ENCODE data around the gene SZT2. TPM values are rescaled to one million over a fixed set of nuclear protein-coding genes. Genes with fewer than 3 reads are reported as not detected.
"Not testable (repeated sequence)": the region's sequence is repeated elsewhere in the genome, so short reads cannot be mapped to it uniquely, and the experiment has no call there.

SZT2 gene
- total RNA-seq, 2 donors from 2014 or later, result 30.3 to 76.9 TPM

- intact Hi-C loops (cut with DNase I), result loop anchor here (5.0 kb wide), 1 partner anchor 131 kb away; no protein-coding TSS in a partner anchor
- Histone ChIP-seq H3K36me3 (peaks cover 7 to 13% of the 10 kb centered on the region in 2 donors), H3K27ac (peak overlapping the region; percentile 89 to 91), H3K9me3 (no peaks in the 10 kb centered on the region), H3K4me1 (replicated peaks) (peaks cover 22% of the 10 kb centered on the region), H3K27me3 (replicated peaks; ENCODE audit: insufficient read depth) (no peaks in the 10 kb centered on the region), H3K4me3 (peak overlapping the region; percentile 62 to 66)
- TF ChIP-seq CTCF (IDR thresholded peaks at IDR 0.05) (no peak), POLR2A (IDR thresholded peaks at IDR 0.05) (no peak), POLR2AphosphoS5 (IDR thresholded peaks at IDR 0.05) (no peak)
- 16% methylated on average over 6 of the region's 6 CpGs for WGBS
- no peak for DNase-seq (ENCODE audit: low spot score)
Measured at GRCh38 chr1:43368646-43369020, 21.1 kb upstream of the SZT2 start.

GRCh38 chr1:43369779-43370178 lies 19.9 kb upstream of the SZT2 start:
- DNase-seq (ENCODE audit: low spot score); H3K4me3 ChIP-seq; H3K36me3 ChIP-seq; H3K27ac ChIP-seq; H3K9me3 ChIP-seq; H3K27me3 ChIP-seq (replicated peaks; ENCODE audit: insufficient read depth): not testable (repeated sequence)
- peaks cover 22% of the 10 kb centered on the region for H3K4me1 ChIP-seq (replicated peaks)
- intact Hi-C loops (cut with DNase I), result loop anchor here (5.0 kb wide), 1 partner anchor 132 kb away; no protein-coding TSS in a partner anchor
- 93% methylated on average over 6 of the region's 6 CpGs for WGBS

DNA sequence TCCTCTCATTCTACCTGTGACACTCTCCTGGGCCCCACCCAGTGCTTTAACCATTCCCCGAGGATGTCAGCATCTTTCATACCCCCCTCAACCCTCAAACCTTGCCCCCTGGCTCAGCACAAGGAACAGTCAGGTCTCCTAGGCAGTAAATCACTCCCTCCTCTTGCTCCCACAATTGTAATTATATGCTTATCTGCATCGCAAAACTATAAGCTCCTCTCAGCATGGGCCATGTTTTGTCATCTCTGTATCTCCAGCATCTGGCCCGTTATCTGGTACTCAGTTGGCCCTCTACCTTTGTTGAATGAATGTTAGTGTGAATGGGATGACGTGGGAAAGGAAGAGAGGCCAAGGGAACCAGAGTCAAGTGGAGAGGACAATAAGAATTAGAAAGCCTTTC lies 19.1 kb upstream of the SZT2 start:
- H3K4me1 ChIP-seq (replicated peaks), result peaks cover 18% of the 10 kb centered on the region
- H3K27me3 ChIP-seq (replicated peaks; ENCODE audit: insufficient read depth), result no peaks in the 10 kb centered on the region

DNA sequence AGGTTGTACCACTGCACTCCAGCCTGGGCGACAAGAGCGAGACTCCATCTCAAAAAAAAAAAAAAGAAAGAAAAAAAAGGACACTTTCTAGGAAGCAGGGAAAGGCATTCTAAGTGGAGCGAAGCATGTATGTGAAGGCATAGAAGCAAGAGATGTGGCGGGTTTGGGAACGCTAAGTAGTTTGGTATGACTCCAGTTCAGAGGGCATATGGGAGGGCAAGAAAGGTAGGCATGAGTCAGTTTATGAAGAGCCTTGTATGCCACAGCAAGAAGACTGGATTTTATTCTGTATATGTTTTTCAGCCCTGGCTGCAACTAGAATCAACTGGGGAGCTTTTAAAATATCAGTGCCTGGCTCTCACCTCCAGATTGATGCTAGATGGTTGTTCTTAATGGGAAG lies 17.5 kb upstream of the SZT2 start:
- TF ChIP-seq CTCF (IDR thresholded peaks at IDR 0.05), result no peak
- TF ChIP-seq POLR2A (IDR thresholded peaks at IDR 0.05), result no peak
- no peak for TF ChIP-seq POLR2AphosphoS5 (IDR thresholded peaks at IDR 0.05)
- no peak overlapping the region for H3K27ac ChIP-seq
- intact Hi-C loops (cut with DNase I), result no loop called here
- H3K9me3 ChIP-seq, result no peaks in the 10 kb centered on the region
- H3K36me3 ChIP-seq, result no peaks in the 10 kb centered on the region
- no peak overlapping the region for H3K4me3 ChIP-seq
- DNase-seq (ENCODE audit: low spot score), result no peak
- H3K27me3 ChIP-seq (replicated peaks; ENCODE audit: insufficient read depth), result no peaks in the 10 kb centered on the region
- H3K4me1 ChIP-seq (replicated peaks), result peaks cover 7% of the 10 kb centered on the region
- 96% methylated on average over 5 of the region's 5 CpGs for whole genome bisulfite sequencing

More for the DNA sequence above, 19.1 kb upstream of the SZT2 start:
- TF ChIP-seq CTCF (IDR thresholded peaks at IDR 0.05), result no peak
- TF ChIP-seq POLR2A (IDR thresholded peaks at IDR 0.05), result no peak
- no peak for TF ChIP-seq POLR2AphosphoS5 (IDR thresholded peaks at IDR 0.05)
- Histone ChIP-seq H3K4me3 (no peak overlapping the region), H3K27ac (no peak overlapping the region), H3K9me3 (no peaks in the 10 kb centered on the region), H3K36me3 (no peaks in the 10 kb centered on the region)
- intact Hi-C loops (cut with DNase I), result no loop called here
- DNase-seq (ENCODE audit: low spot score), result no peak
- 61% methylated on average over 4 of the region's 4 CpGs for WGBS

GRCh38 chr1:43373066-43373940 lies 16.4 kb upstream of the SZT2 start:
- intact Hi-C loops (cut with DNase I), result no loop called here
- 53% methylated on average over 4 of the region's 4 CpGs for WGBS
- H3K9me3 ChIP-seq, result no peaks in the 10 kb centered on the region
- no peak overlapping the region for H3K4me3 ChIP-seq
- no peak for TF ChIP-seq POLR2A (IDR thresholded peaks at IDR 0.05)
- TF ChIP-seq CTCF (IDR thresholded peaks at IDR 0.05), result no peak
- TF ChIP-seq POLR2AphosphoS5 (IDR thresholded peaks at IDR 0.05), result no peak
- DNase-seq (ENCODE audit: low spot score), result no peak
- no peaks in the 10 kb centered on the region for H3K27me3 ChIP-seq (replicated peaks; ENCODE audit: insufficient read depth)
- no peak overlapping the region for H3K27ac ChIP-seq
- peaks cover 7% of the 10 kb centered on the region for H3K4me1 ChIP-seq (replicated peaks)
- no peaks in the 10 kb centered on the region for H3K36me3 ChIP-seq
